Ascending aorta (tissue), 2 donors: Measurements from ENCODE around the gene SLC29A1. TPM values are rescaled to one million over a fixed set of nuclear protein-coding genes. Genes with fewer than 3 reads are reported as not detected.
A peak's percentile ranks its signal among the peaks of the same experiment; 100 is the strongest.

Experiments used
- DNase-seq, 2 donors: peaks; one replicate each; pipeline ENCODE4 v3.0.0-alpha.2; 2019; ENCODE audit warnings: low spot score in 2 of 2
- H3K27ac ChIP-seq, 2 donors: fragments of 200-600 bp; sonication (generic); one replicate each; pipeline ENCODE4 v1.5.1; 2016 to 2017; ENCODE audit warnings: mild to moderate bottlenecking in 1 of 2
- H3K27me3 ChIP-seq: fragments of 200-600 bp; sonication (generic); one replicate; pipeline ENCODE4 v1.5.1; 2017
- H3K36me3 ChIP-seq, 2 donors: fragments of 200-600 bp; sonication (generic); one replicate each; pipeline ENCODE4 v1.5.1; 2016
- H3K4me1 ChIP-seq, 2 donors: fragments of 200-600 bp; sonication (generic); one replicate each; pipeline ENCODE4 v1.5.1; 2016 to 2017; ENCODE audit warnings: mild to moderate bottlenecking in 1 of 2
- H3K4me3 ChIP-seq, 2 donors: fragments of 200-600 bp; sonication (generic); one replicate each; pipeline ENCODE4 v1.5.1; 2016 to 2017; ENCODE audit warnings: mild to moderate bottlenecking in 1 of 2
- H3K9me3 ChIP-seq, 2 donors: fragments of 200-600 bp; sonication (generic); one replicate each; pipeline ENCODE4 v1.5.1; 2016
- intact Hi-C: fragments of 100-400 bp; cut with DNase I; formaldehyde crosslinking; loops from one replicate; pipeline ENCODE4 v1.15.1; 2023
- total RNA-seq: library from RNA; depleted of rRNA; stranded (reverse); fragments of >200 nt; gene quantifications from one replicate; pipeline ENCODE4 v1.1.0, GENCODE V29; 2016
- TF ChIP-seq, protein P1 (sequence below), 3 experiments: fragments of 200-600 bp in 2 of 3; fragments of 450-650 bp in 1 of 3; sonication (generic) in 2 of 3; IDR thresholded peaks; one replicate each; pipeline ENCODE4 v1.5.1; 2016 to 2019; ENCODE audit warnings: antibody characterized with exemption in 3 of 3, mild to moderate bottlenecking in 1 of 3, moderate library complexity in 1 of 3

The SLC29A1 gene
- total RNA-seq, 1 donor from 2014 or later = 224 TPM

DNA sequence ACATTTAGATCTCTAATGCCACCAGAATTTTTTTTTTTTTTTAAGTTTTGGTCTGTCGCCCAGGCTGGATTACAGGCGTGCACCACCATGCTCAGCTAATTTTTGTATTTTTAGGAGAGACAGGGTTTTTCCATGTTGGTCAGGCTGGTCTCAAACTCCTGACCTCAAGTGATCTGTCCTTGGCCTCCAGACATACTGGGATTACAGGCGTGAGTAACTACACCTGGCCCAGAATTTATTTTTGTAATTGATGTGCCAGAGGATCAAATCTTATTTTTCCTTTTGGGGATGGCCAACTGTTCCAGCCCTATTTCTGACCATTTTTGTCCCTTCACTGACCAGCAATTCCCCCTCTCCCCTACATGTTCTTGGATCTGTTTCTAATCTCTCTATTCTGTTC is 24.7 kb upstream of the SLC29A1 start:
- Histone ChIP-seq H3K36me3 (no peaks in the 10 kb centered on the region), H3K4me1 (peaks cover 0 to 10% of the 10 kb centered on the region in 2 donors), H3K27me3 (no peaks in the 10 kb centered on the region), H3K9me3 (no peaks in the 10 kb centered on the region), H3K27ac (peak overlapping the region; percentile 76 to 82), H3K4me3 (no peak overlapping the region)
- DNase-seq = peak in 1 of 2 donors; percentile 79
- TF ChIP-seq, protein P1, sequence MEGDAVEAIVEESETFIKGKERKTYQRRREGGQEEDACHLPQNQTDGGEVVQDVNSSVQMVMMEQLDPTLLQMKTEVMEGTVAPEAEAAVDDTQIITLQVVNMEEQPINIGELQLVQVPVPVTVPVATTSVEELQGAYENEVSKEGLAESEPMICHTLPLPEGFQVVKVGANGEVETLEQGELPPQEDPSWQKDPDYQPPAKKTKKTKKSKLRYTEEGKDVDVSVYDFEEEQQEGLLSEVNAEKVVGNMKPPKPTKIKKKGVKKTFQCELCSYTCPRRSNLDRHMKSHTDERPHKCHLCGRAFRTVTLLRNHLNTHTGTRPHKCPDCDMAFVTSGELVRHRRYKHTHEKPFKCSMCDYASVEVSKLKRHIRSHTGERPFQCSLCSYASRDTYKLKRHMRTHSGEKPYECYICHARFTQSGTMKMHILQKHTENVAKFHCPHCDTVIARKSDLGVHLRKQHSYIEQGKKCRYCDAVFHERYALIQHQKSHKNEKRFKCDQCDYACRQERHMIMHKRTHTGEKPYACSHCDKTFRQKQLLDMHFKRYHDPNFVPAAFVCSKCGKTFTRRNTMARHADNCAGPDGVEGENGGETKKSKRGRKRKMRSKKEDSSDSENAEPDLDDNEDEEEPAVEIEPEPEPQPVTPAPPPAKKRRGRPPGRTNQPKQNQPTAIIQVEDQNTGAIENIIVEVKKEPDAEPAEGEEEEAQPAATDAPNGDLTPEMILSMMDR (IDR thresholded peaks at IDR 0.05) = no peak
- intact Hi-C loops = loop anchor here (2.0 kb wide), 1 partner anchor 26 kb away; no protein-coding TSS in a partner anchor

DNA sequence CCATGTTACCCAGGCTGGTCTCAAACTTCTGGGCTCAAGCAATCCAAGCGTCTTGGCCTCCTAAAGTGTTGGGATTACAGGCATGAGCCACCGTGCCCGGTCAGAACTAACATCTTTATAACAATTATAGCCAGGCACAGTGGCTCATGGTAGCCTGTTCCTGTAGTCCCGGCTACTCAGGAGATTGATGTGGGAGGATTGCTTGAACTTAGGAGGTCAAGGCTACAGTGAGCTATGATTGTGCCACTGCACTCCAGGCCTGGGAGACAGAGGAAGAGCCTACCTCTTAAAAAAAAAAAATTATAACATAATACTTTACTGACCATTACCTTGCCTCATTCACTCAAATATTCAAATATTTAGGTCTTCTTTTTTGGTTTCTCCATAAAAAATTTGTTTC is 23.5 kb upstream of the SLC29A1 start:
- intact Hi-C loops = loop anchor here (2.0 kb wide), 2 partner anchors 19 to 27 kb away; no protein-coding TSS in a partner anchor
- Histone ChIP-seq H3K4me3 (no peak overlapping the region), H3K27me3 (no peaks in the 10 kb centered on the region), H3K4me1 (peaks cover 0 to 10% of the 10 kb centered on the region in 2 donors), H3K27ac (peak overlapping the region; percentile 76 to 82), H3K9me3 (no peaks in the 10 kb centered on the region), H3K36me3 (no peaks in the 10 kb centered on the region)
- TF ChIP-seq, protein P1 (IDR thresholded peaks at IDR 0.05) = no peak
- DNase-seq = no peak

GRCh38 chr6:44201200-44201599 is 22.2 kb upstream of the SLC29A1 start:
- peaks cover 0 to 10% of the 10 kb centered on the region in 2 donors for H3K4me1 ChIP-seq
- intact Hi-C loops = loop anchor here (2.0 kb wide), 1 partner anchor 18 kb away; no protein-coding TSS in a partner anchor
- H3K27ac ChIP-seq = no peak overlapping the region
- H3K9me3 ChIP-seq = no peaks in the 10 kb centered on the region
- no peaks in the 10 kb centered on the region for H3K27me3 ChIP-seq
- no peaks in the 10 kb centered on the region for H3K36me3 ChIP-seq
- DNase-seq = no peak
- TF ChIP-seq, protein P1 (IDR thresholded peaks at IDR 0.05) = no peak
- no peak overlapping the region for H3K4me3 ChIP-seq

DNA sequence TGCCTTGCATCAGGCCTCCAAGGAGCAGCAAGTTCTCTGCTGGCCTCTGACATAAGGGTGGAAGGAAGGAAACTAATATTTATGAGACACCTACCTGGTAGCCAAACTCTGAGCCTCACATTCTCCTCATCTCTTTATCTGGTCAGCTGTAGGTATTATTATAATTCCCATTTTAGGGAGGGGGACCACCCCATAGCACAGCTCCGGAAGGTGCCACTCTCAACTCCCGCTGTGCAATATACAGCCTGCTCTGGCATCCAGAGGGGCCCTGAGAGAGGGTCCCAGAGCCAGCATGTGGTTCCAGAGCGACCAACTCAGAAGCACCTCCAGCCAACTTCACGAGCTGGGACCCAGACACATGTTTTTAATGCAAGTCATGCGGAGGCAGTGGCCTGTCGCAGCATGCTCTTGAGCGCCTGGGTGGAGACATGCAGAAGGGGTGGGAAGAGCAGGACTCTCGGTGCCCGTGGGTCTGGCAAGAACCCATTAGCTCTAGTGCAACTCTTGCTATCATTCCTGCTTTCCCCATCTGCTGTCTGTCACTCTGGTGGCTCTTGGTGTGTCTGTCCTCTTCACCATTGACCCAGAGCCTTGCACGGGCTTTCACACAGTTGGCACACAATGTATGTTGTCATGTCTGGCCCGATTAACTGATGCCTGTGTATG is 21.6 kb upstream of the SLC29A1 start:
- intact Hi-C loops = loop anchor here (2.0 kb wide), 1 partner anchor 17 kb away; no protein-coding TSS in a partner anchor
- no peak overlapping the region for H3K4me3 ChIP-seq
- TF ChIP-seq, protein P1 (IDR thresholded peaks at IDR 0.05) = no peak
- H3K4me1 ChIP-seq = peaks cover 0 to 10% of the 10 kb centered on the region in 2 donors
- no peak overlapping the region for H3K27ac ChIP-seq
- H3K36me3 ChIP-seq = no peaks in the 10 kb centered on the region
- no peaks in the 10 kb centered on the region for H3K27me3 ChIP-seq
- DNase-seq = no peak
- H3K9me3 ChIP-seq = no peaks in the 10 kb centered on the region

DNA sequence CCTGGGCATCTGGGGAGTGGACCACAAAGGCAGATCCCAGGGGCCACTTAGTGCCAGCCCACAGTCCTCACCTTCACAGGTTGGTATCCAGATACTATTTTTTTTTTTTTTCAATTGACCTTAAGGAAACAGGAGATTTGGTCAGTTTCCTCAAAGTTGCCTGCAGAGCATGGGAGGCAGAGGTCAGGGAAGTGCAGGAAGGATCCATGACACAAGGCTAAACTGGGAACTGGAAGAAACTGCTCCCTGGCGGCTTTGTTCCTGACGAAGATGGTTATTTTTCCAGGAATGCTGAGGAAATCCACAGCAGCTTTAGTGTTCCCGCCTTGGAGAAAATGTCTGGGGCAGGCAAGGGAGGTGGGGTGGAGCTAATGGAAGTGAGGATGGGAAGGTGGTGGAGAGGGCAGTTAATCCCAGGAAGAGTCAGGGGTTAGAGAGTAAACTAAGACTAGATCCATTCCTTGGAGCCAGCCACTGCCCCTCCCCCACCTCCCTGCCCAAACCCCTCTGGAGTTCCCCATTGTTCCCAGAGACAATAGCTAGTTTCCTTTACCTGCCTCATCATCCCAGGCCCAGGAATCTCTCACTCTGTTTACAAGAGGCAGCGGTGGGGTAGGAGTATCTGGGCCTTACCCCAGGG is 20.9 kb upstream of the SLC29A1 start:
- intact Hi-C loops = no loop called here
- peaks cover 0 to 10% of the 10 kb centered on the region in 2 donors for H3K4me1 ChIP-seq
- peak overlapping the region in 1 of 2 donors; percentile 40 for H3K27ac ChIP-seq
- H3K27me3 ChIP-seq = no peaks in the 10 kb centered on the region
- no peaks in the 10 kb centered on the region for H3K36me3 ChIP-seq
- H3K9me3 ChIP-seq = no peaks in the 10 kb centered on the region
- TF ChIP-seq, protein P1 (IDR thresholded peaks at IDR 0.05) = no peak
- DNase-seq = no peak
- no peak overlapping the region for H3K4me3 ChIP-seq
